ENCODE data around the gene ABCG4. TPM values are rescaled to one million over a fixed set of nuclear protein-coding genes. Genes with fewer than 3 reads are reported as not detected.

Gene ABCG4
- total RNA-seq, 2 donors from 2014 or later, result 0.33 TPM; not detected in 1

DNA sequence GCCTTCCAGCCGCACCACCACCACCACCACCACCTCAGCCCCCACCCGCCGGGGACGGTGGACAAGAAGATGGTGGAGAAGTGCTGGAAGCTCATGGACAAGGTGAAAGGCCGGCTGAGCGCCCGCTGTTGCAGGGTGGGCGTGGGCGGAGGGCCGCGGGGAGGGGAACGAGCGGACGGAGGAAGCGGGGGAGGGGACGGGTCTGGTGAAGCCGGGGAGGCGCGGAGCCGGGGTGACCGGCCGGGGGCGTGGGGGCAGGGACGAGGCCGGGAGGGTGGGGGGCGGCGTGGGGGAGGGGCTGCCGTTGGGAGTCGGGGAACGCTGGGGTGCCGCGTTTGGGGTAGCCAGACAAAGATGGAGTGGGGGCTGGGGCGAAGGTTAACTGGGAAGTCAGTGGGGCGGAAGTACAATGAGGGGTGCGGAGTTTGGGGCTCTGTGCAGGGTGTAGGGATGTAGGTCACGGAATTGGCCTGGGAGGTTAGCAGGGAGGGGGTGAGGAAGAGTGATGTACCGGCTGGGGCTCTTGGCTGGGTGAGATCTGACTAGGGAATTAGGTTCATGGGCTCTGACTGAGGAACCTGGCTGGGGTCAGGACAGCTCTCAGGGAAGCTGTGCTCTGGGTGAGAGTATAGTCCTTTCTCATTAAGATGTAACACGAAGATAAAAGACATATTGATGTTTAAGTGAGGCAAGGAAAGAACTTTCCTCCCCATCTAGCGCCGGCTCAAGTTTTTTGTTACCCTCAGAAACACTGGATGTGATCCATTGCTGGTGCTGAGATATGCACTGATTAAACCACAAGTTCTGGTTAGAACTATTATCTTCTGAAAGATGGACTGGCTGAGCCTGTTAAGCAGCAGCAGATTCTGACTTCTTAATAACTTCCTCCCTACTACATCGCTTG lies 57.9 kb downstream of the ABCG4 start:
- no peaks in the 10 kb centered on the region for H3K36me3 ChIP-seq (replicated peaks in 1 of 2; ENCODE audit: insufficient read depth in 1 of 2, low read depth in 2 of 2)
- H3K9me3 ChIP-seq, result no peaks in the 10 kb centered on the region
- no peaks in the 10 kb centered on the region for H3K27me3 ChIP-seq
- peak overlapping the region; percentile 92 to 100 for H3K4me3 ChIP-seq
- DNase-seq (peak; percentile 32 to 52 (median 46)), ATAC-seq (peak; percentile 10)
- intact Hi-C loops (cut with DNase I), result loop anchor here (10.0 kb wide), 1 partner anchor 168 kb away; no protein-coding TSS in a partner anchor
- H3K4me1 ChIP-seq, result peaks cover 16% of the 10 kb centered on the region
- peak overlapping the region; percentile 87 to 96 (median 92) for H3K27ac ChIP-seq
- TF ChIP-seq POLR2A (IDR thresholded peaks at IDR 0.05), result no peak
- TF ChIP-seq, protein P1, sequence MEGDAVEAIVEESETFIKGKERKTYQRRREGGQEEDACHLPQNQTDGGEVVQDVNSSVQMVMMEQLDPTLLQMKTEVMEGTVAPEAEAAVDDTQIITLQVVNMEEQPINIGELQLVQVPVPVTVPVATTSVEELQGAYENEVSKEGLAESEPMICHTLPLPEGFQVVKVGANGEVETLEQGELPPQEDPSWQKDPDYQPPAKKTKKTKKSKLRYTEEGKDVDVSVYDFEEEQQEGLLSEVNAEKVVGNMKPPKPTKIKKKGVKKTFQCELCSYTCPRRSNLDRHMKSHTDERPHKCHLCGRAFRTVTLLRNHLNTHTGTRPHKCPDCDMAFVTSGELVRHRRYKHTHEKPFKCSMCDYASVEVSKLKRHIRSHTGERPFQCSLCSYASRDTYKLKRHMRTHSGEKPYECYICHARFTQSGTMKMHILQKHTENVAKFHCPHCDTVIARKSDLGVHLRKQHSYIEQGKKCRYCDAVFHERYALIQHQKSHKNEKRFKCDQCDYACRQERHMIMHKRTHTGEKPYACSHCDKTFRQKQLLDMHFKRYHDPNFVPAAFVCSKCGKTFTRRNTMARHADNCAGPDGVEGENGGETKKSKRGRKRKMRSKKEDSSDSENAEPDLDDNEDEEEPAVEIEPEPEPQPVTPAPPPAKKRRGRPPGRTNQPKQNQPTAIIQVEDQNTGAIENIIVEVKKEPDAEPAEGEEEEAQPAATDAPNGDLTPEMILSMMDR (IDR thresholded peaks at IDR 0.05), result no peak
- WGBS, 2 donors, result 0 to 2% methylated on average over 19 to 34 of the region's 41 CpGs

DNA sequence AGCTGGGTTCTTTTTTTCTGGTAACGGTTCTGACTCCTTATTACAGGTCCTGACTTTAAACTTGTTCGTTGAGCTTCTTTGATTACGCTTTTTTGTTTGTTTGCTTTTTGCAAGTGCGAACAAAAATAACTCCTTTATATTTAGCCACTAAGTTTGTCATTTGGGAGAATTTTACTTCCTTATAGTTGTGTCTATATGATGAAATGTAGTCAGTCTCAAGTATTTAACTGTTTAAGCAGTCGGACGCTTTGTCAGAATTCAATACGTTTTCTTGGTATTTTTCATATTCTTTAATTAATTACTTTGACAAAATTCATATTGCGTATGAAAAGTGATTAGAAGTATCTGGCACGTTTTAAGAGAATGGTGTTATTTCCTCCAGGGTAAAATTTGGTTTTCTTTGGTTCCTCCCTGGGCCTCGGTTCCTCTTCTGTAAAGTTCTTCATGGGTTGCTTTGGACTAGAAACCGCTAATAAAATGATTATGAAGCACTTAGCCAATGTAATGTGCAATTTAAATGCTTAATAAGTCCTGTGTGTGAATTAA lies 58.6 kb downstream of the ABCG4 start:
- ATAC-seq (no peak), DNase-seq (no peak)
- Histone ChIP-seq H3K27ac (peak overlapping the region in 2 of 4 donors; percentile 89 to 96), H3K36me3 (replicated peaks in 1 of 2; ENCODE audit: insufficient read depth in 1 of 2, low read depth in 2 of 2) (no peaks in the 10 kb centered on the region), H3K4me3 (peak overlapping the region in 1 of 2 donors; percentile 92), H3K9me3 (no peaks in the 10 kb centered on the region), H3K27me3 (no peaks in the 10 kb centered on the region), H3K4me1 (peaks cover 16% of the 10 kb centered on the region)
- intact Hi-C loops (cut with DNase I), result loop anchor here (10.0 kb wide), 1 partner anchor 167 kb away; no protein-coding TSS in a partner anchor
- WGBS, 2 donors, result 29 to 32% methylated on average over 11 of the region's 11 CpGs
- TF ChIP-seq, protein P1 (IDR thresholded peaks at IDR 0.05), result no peak
- TF ChIP-seq POLR2A (IDR thresholded peaks at IDR 0.05), result no peak

DNA sequence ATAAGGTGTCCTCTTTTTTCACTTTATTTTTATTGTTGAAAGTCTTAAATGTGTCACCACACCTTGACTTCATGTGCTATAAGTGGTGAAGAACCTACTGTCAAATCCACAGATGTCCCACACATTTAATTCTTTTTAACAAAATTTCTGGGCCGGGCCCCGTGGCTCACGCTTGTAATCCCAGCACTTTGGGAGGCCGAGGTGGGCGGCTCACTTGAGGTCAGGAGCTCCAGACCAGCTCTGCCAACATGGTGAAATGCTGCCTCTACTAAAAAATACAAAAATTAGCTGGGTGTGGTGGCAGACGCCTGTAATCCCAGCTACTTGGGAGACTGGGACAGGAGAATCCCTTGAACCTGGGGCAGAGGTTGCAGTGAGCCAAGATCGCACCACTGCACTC lies 60.3 kb downstream of the ABCG4 start:
- intact Hi-C loops (cut with DNase I), result loop anchor here (10.0 kb wide), 1 partner anchor 166 kb away; no protein-coding TSS in a partner anchor
- peaks cover 16% of the 10 kb centered on the region for H3K4me1 ChIP-seq
- ATAC-seq (no peak), DNase-seq (peak in 1 of 4 donors; percentile 4)
- H3K27me3 ChIP-seq, result no peaks in the 10 kb centered on the region
- 85 to 97% methylated on average over 7 of the region's 7 CpGs for WGBS, 2 donors
- TF ChIP-seq, protein P1 (IDR thresholded peaks at IDR 0.05), result no peak
- TF ChIP-seq POLR2A (IDR thresholded peaks at IDR 0.05), result no peak
- no peak overlapping the region for H3K27ac ChIP-seq
- H3K4me3 ChIP-seq, result no peak overlapping the region
- H3K36me3 ChIP-seq (replicated peaks in 1 of 2; ENCODE audit: insufficient read depth in 1 of 2, low read depth in 2 of 2), result no peaks in the 10 kb centered on the region
- no peaks in the 10 kb centered on the region for H3K9me3 ChIP-seq

DNA sequence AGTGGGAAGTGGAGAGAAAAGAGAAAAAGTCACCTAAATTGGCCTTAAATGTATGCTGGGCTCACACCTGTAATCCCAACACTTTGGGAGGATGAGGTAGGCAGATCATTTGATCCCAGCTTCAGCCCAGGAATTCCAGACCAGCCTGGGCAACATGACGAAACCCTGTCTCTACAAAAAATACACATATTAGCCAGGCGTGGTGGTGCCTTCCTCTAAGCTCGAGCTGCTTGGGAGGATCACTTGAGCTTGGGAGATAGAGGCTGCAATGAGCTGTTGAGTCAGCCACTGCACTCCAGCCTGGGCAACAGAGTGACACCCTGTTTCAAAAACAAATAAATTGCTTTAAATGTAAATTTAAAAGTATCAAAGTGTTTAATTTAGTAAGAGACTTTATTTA lies 61.2 kb downstream of the ABCG4 start:
- intact Hi-C loops (cut with DNase I), result no loop called here
- no peaks in the 10 kb centered on the region for H3K9me3 ChIP-seq
- no peak for TF ChIP-seq POLR2A (IDR thresholded peaks at IDR 0.05)
- no peak overlapping the region for H3K4me3 ChIP-seq
- no peak overlapping the region for H3K27ac ChIP-seq
- WGBS, 2 donors, result 84 to 89% methylated on average over 3 of the region's 3 CpGs
- H3K4me1 ChIP-seq, result peaks cover 19% of the 10 kb centered on the region
- H3K36me3 ChIP-seq (replicated peaks in 1 of 2; ENCODE audit: insufficient read depth in 1 of 2, low read depth in 2 of 2), result no peaks in the 10 kb centered on the region
- H3K27me3 ChIP-seq, result no peaks in the 10 kb centered on the region
- ATAC-seq, result no peak
- DNase-seq, result no peak

Other genes starting within 250 kb of the ABCG4 start
- gene BCL9L, start 223.1 kb upstream of the ABCG4 start, total RNA-seq, result 10 to 100 TPM; 13.2 to 16.5 TPM
- not detected for gene UPK2, start 192.8 kb upstream of the ABCG4 start, total RNA-seq
- gene FOXR1, start 177.3 kb upstream of the ABCG4 start, total RNA-seq, result not detected
- gene CENATAC, start 150.9 kb upstream of the ABCG4 start, total RNA-seq, result 10 to 100 TPM; 68.7 to 95.9 TPM
- 1,000 to 10,000 TPM in 1 of 2 donors, 100 to 1,000 TPM in 1; 824 to 1,261 TPM for gene RPS25, start 130.7 kb upstream of the ABCG4 start, total RNA-seq
- gene TRAPPC4, start 130.3 kb upstream of the ABCG4 start, total RNA-seq, result 10 to 100 TPM; 26.2 to 39.9 TPM
- gene SLC37A4, start 118.2 kb upstream of the ABCG4 start, total RNA-seq, result 10 to 100 TPM; 64.6 to 90.3 TPM
- gene HYOU1, start 91.8 kb upstream of the ABCG4 start, total RNA-seq, result 100 to 1,000 TPM; 121 to 218 TPM
- gene VPS11, start 81.2 kb upstream of the ABCG4 start, total RNA-seq, result 10 to 100 TPM; 17.6 to 50.1 TPM
- gene HMBS, start 64.2 kb upstream of the ABCG4 start, total RNA-seq, result 10 to 100 TPM in 1 of 2 donors, 1 to 10 TPM in 1; 7.6 to 16.1 TPM
- gene DPAGT1, start 47.2 kb upstream of the ABCG4 start, total RNA-seq, result 10 to 100 TPM; 26.7 to 62.6 TPM
- 10 to 100 TPM in 1 of 2 donors, 1 to 10 TPM in 1; 5.4 to 20.8 TPM for gene C2CD2L, start 41.7 kb upstream of the ABCG4 start, total RNA-seq
- gene HINFP, start 27.5 kb upstream of the ABCG4 start, total RNA-seq, result 10 to 100 TPM; 11.9 to 28.3 TPM
- 10 to 100 TPM in 1 of 2 donors, 1 to 10 TPM in 1; 9.3 to 30.7 TPM for gene NLRX1, start 19.7 kb downstream of the ABCG4 start, total RNA-seq
- gene NHERF4, start 36.4 kb downstream of the ABCG4 start, total RNA-seq, result 1 to 10 TPM in 1 of 2 donors, not detected in 1; 3.6 TPM
- 1 to 10 TPM; 3.0 to 6.5 TPM for gene CBL, start 57.3 kb downstream of the ABCG4 start, total RNA-seq
- gene MCAM, start 168.1 kb downstream of the ABCG4 start, total RNA-seq, result 100 to 1,000 TPM in 1 of 2 donors, 10 to 100 TPM in 1; 75.0 to 205 TPM
- gene RNF26, start 185.5 kb downstream of the ABCG4 start, total RNA-seq, result 1 to 10 TPM; 5.7 to 9.2 TPM
- gene C1QTNF5, start 191.8 kb downstream of the ABCG4 start, total RNA-seq, result 10 to 100 TPM; 28.8 to 54.1 TPM
- under 1 TPM in 1 of 2 donors, not detected in 1; 0.52 TPM for gene MFRP, start 197.7 kb downstream of the ABCG4 start, total RNA-seq
- gene USP2, start 232.6 kb downstream of the ABCG4 start, total RNA-seq, result 10 to 100 TPM in 1 of 2 donors, 1 to 10 TPM in 1; 3.9 to 19.4 TPM